HG03442 (cell line): ENCODE measurements around the gene RPL10.

Experiments
- ATAC-seq: cut with Tn5 transposase; IDR thresholded peaks from one replicate; pipeline ENCODE4 v1.9.1; 2021; ENCODE audit warnings: mild to moderate bottlenecking, moderate library complexity; ENCODE audit not compliant: unreplicated experiment

RPL10 gene

DNA sequence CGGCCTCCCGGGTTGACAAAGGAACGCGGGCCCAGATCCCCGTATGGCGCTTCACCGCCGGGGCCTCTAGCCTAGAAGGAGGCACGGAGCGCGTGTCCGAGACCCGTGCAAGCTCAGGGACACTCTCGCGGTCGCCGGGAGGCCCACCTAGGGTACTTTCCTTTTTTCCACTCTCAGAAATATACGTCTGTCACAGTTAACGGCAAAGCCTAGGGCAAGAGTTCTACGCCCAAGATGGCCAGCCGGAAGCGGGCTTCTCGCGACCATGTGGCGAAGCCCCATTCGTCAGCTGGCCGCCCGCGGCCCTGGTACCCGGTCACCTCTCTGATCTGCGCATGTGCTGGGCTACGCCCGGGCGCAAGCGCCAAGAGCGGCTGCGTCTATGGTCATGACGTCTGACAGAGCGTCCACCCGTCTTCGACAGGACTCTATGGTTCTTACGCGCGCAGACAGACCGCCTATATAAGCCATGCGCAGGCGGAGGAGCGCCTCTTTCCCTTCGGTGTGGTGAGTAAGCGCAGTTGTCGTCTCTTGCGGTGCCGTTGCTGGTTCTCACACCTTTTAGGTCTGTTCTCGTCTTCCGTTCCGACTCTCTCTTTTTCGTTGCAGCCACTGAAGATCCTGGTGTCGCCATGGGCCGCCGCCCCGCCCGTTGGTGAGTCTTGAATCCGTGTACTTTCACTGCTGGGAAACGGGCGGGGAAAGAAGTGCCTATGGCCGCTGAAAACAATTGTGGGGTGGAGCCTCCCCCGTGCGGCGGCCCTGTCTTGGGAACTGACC, at the start of gene RPL10:
Gene RPL10, plus strand, starts transcription at position 490 of the 780 bp plus-strand sequence. Its CDS starts 143 bp downstream, at position 633.
- ATAC-seq = peak; percentile 75

DNA sequence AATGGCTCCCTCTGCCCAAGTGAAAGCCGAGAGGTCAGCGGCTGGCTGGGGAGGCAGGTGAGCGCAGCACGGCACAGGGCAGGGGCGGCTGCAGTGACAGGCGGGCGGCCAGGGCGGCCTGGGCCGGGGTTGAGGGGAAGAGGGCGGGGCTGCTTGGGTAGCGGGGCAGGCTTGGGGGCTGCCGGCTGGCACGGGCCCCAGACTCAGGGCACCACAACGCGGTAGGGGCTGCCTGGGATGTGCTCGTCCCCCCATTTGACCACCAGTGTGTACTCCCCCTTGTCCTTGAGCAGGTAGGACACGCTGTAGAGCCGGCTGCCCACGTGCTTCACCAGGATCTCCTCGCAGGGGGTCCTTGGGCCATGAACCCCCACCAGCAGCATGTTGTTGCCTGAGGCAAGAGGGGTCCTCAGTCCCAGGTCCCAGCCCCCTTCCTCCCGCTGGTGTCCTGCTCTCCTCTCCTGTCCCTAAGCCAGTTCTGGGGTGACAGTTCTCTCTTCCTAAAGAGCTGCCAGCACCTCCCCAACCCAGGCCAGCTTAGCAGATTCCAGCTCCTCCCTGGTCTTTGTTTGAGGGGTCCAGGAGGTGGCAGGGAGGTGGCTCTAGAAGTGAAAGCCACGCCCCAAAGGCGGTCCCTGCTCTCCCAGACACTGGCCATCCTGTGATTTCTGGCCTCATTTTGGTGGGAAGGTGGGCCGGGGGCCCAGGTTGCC, 49.4 kb upstream of the RPL10 start:
- ATAC-seq = no peak

DNA sequence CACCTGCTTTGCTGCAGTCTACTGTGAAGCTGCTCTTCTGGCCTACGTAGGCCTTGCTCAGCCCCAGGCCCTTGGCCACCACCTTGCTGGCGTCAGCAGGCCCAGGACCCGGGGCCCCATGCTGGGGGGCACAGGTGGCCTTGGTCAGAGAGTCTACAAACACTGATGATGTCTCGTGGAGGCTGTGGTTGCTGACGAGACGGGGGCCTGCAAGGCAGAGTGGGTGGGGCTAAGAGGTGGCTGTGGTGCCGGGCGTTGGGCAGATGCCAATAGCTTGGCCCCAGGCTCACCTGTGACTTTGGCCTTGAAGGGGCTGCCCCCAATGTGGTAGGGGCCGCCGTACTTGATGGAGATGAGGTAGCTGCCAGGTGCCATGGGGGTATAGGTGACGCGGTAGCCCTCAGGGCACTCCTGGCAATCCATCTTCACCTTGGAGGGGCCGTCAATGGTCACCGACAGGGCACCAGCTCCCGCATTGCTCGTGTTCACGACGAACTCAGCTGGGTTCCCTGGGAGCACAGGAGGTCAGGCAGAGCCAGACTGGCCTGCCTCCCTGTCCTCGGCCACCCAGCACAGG, 48.7 kb upstream of the RPL10 start:
- ATAC-seq = no peak

DNA sequence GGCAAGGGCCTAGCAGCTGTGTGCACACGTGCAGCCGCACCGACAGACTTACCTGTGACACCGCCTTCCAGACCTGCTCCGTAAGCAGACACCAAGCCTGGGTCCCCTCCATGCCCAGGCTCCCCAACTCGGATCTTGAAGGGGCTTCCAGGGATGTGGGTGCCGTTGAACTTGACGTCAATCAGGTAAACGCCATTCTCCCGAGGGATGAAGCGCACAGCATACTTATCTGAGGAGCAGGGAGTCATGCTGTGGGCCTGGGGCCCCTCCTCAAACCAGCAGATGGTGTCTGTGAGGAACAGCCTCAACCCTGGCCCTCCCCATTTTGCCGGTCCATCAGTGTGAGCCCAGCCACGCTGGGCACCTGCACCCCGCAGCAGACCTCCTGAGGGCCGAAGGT, 48.2 kb upstream of the RPL10 start:
- ATAC-seq = no peak

DNA sequence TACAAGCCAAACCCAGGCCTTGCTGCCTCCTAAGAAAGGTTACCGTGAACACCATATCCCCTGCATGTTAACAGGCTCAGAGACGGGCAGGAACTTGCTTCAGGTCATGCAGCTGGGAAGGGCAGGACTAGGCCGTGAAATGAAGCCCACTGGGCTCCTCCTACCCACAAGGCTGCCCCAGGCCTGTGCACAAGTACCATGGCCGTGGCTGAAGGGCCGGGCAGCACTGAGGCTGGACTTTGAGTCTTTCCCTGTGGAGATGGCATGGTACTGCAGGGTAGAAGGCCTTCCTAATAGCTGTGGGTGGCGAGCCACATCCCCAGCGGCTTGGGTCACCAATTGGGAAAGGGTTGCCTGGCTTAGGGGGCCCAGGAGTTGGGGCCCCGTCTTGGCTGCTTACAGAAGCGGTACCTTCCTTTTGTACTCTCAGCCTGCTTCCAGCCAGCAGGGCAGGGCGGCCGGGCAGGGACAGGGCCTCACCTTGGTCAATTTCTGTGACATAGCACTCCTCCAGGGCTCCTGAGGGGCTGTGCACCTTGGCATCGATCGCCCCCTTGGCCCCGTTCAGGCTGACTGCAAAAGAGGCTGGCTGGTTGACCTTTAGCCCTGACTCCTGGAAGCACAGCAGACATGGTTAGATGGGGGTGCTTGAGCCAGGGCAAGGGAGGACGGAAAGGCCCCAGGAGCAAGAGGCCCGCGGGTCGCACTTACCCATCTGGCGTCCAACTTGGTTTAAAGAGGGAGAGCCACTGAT, 47.6 kb upstream of the RPL10 start:
- no peak for ATAC-seq

DNA sequence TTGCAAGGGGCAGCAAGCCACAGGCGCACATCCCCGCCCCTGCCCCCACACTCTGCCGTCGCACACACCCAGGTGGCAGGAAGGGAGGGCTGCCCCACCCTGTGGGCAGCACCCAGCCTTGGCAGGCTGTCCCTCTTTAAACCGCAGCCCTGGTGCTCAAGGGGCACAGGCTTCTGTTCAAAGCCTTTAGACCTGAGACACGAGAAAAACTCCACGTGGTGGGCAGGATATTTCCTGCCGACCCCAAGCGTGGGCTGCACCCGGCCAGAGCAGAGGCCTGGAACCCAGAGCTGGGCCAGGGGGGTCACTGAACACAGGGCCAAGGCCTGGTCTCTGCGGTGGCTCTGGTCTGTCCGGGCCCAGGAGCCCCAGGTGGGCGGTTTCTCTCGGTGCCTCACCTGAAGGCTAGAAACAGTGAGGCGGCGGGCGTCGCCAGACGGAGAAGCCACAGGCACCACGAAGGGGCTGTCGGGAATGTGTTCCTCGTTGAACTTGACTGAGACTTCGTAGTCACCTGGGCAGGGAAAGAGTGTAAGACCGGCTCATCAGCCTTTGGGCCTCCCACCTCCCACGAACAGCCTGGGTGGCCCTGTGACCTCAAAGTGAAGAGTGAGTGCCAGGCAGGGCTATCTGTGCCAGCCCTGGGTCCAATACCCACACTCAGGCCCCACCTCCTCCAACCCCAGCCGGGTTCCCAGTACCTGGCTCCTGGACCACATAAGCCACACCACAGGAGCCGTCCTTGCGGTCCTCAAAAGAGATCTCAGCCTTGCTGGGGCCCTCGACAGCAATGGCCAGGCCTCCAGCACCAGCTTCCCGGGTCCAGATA, 46.8 kb upstream of the RPL10 start:
- no peak for ATAC-seq

DNA sequence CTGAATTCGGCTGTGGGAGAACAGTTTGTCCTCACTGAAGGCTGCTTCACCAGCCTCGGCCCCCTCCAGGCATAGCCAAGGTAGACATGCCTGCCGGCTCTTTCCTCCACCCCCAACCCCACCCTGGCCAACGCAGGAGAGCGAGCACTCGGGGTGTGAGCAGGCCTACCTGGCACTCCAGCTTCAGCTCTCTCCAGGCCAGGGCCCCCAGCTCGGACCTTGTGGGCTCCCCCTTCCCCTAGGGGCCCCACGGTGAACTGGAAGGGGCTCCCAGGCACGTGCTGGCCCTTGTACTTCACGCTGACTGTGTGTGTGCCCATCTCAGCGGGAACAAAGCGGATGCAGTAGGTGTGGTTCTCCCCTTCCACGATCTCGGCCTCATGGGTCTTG, 46.2 kb upstream of the RPL10 start:
- no peak for ATAC-seq

DNA sequence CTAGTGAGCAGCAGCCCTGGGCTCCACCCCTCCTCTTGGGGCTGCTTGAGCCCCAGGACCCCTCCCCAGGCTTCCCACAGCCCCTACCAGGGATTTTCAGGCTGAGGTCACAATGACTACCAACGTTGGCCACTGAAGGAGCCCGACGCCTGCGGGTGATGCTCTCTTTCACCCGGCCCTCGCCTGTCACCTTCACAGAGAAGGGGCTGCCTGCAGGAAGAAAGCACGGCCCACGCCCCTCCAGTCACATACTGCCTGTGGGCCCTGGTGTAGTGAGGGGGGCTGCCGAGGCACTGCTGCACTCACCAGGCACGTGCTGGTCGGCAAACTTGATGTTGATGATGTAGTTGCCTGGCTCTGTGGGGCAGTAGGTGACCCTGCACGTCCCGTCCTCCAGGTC, 45.7 kb upstream of the RPL10 start:
- ATAC-seq = no peak

DNA sequence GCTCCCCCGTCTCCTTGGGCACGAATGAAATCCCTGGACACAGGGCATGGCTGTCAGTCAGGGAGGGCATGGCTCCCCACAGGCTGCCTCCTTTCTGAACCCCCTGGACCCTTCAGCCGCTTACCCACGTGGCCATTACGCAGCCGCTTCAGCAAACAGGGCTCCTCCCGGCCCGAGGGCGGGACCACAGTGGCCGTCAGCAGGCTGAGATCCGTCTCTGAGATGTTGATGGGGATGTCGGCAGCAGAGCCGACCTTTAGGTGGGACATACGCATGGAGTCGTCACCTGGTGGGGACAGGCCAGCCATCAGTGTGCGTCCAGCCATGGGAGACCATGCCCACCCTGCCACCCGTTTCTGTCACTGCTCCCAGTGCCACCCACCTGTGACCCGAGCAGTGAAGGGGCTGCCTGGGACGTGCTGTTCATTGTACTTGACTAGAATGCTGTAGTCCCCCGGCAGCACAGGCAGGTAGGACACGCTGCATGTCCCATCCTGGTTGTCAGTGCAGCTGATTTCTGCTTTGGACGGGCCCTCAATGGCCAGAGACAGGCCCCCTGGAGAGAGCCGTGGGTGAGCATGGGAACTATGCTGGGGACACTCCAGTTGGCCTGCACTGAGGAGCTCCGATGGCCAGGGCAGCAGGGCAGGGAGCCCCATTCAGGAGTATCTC, 44.9 kb upstream of the RPL10 start:
- no peak for ATAC-seq

DNA sequence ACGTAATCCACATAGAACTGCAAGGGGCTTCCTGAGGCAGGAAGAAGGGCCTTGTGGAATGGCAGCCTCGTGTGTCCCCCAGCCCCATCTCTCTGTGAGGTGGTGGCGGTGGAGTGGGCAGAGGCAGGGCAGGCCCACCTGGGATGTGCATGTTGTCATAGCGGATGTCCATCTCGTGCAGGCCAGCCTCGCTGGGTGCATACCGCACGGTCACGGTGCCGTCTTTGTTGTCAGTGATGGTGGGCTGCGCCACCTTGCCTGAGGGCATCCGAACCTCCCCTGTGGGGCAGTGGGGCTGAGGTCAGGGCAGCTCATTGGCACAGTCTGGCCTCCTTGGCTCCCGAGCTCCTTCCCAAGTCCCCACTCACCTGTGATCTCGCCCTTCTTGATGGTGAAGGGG, 44.2 kb upstream of the RPL10 start:
- ATAC-seq = no peak

DNA sequence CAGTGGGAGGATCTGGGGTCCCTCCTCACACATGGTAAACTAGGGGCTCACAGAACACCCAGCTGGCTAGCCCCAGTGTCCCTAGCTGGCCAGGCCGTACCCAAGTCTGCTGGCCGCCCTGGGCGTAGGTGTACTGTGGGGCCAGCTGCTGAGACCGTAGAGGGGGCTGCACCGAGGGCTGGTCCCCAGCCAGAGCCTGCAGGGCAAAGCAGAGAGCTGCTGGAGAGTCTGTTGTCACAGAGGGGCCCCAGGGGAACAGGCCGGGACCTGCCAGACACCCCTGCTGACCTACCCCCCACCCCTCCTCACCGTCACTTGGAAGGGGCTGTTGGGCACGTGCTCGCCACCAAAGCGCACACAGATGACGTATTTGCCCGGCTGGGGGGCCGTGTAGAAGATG, 43.7 kb upstream of the RPL10 start:
- no peak for ATAC-seq

DNA sequence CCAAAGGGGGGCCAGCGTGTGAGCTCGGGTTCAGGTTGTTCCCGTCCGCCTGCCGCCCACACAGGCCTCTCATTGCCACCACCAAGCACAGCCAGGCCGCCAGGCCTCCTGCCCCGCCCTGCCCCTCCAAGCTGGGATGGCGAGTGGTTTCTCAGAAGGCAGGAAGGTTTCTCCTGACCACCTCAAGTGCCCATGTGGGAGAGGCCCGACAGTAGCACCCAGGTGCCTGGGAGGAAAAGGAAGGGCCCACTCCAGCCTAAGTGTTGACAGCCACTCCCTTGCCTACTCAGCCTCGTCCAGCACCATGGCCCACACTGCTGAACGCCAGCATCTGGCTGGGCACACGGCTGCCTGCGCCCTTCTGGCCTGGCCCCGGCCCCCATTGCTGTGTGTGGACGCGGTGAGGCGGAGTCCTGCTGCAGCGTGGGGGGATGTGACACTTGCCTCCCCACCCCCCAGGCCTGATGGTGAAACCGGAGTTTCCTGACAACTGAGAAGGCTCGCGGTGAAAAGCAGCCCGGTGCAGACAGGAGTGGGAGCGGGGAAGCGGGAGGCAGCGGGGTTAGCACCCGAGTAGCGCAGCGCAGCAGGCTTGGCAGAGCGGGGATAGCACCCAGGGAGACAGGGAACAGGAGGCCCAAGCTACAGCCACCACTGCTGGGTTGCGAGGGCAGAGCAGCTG, 42.9 kb upstream of the RPL10 start:
- ATAC-seq = no peak

DNA sequence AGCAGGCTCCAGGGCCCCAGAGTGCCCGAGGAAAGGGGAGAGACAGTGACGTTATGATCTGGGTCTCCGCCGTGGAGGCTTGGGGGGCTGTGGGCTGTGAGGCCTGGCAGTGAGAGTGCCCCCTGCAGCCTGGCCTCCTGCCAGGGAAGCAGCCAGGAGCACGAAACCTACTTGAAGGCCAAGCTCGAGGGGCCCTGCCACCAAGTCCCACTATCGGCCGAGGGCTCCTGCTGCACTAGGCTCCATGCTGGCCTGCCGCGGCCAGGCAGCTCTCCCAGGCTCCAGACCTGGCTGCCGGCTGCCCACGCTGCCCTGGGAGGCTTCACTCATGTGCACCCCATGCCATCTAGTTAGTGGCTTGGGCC, 42.4 kb upstream of the RPL10 start:
- ATAC-seq = no peak

DNA sequence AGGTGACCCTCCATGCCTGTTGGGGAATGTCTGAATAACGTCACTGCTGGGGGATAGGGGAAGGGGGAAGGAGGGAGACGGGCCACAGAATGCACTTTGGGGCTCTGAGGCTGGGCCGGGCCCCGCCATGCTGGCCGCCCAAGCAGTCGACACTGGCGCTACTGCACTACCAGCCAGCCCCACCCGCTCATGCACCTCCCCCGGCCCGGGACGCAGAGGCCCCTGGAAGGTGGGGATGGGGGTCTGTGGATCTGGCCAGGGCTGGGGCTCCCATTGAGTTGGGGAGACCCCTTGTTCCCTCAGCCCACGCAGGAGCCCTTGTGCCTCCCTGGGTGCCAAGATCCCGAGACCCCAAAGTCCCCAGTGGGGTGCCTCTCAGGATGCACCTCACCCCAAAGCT, 41.6 kb upstream of the RPL10 start:
- no peak for ATAC-seq

DNA sequence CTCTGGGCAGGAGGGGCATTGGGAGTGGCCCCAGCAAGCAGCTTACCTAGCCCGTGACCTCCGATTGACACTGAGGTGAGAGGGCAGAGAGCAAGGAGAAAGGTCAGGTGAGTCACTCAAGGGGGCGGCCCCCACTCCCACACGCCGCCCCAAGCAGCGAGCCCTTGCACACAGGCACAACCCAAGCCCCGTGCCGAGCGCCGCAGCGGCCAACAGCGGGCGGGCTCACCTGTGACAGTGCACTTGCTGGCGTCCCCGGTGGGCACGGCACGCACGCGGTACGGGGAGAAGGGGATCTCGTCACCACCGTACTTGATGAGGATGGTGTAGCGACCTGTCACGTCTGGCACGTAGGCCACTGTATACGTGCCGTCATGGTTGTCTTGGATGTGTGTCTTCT, 41.0 kb upstream of the RPL10 start:
- no peak for ATAC-seq

DNA sequence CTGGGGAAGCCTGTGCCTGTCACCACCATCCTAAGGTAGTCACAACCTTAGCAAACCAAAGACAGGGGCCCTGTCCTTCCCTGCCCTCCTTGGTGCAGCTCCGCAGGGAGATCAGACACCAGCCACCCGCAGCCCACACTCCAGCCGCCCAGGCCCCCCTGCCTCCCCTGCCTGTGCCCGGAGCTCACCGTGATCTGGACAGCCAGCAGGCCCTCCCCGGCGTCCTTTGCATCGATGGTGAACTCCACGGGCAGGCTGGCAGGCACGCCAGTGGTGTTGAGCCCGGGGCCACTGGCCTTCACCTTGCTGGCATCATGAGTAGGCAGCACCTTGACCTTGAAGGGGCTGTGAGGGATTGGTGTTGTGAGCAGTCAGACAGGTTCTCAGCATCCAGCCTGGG, 40.2 kb upstream of the RPL10 start:
- no peak for ATAC-seq

DNA sequence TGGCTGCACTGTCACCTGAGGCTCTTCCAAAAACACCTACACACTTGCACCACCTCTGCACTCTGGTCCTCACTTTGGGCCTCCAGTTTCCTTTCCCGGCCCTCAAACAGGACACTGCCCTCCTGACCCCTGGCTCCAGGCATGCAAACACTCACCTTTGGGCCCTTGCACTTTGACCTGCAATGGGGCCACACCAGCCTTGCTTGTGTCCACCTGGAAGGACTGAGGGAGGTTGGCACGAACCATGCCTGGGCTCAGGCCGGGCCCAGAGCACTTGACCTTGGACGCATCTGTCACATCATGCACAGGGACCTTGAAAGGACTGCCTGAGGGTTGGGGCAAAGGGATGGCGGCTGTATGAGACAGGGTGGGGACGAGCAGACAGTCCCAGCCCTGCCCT, 39.3 kb upstream of the RPL10 start:
- no peak for ATAC-seq

DNA sequence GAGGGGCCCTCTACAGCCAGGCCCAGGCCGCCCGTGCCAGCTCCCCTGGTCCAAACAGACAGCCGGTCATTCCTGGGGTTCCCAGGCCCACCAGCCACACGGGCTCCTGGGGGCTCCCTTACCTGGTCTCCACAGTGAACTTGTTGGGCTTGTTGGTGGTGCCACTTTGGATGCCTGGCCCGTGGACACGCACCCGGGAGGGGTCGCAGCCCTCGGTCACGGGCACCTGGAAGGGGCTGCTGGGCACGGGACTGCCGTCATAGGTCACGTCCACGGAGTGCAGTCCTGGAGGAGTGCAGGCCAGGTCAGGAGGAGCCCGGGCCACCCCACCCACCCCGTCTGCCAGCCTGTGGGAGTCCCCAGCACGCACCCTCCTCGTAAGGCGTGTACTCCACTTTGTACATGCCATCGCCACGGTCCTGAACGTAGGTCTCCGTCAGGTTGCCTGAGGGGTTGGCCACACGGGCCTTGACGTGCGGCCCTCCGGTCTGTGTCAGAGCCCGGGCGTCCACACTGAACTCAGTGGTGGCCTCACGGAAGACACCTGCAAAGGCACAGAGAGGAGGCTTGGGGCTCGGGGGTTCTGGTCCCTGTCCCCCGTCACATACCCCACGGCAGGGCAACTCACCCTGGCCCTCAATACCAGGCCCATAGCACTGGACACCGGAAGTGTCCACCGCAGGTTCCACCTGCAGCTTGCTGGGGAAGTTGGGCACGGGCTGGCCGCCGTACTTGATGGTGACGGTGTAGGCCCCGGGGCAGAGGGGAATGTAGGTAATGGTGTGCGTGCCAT, 38.6 kb upstream of the RPL10 start:
- no peak for ATAC-seq
